Panc1 (cell line): ENCODE data around the gene VPS35L.

ENCODE experiments used
- CTCF ChIP-seq: fragments of 450-650 bp; IDR thresholded peaks from 2 replicates; pipeline ENCODE4 v1.5.1; 2017; ENCODE audit warnings: mild to moderate bottlenecking
- POLR2AphosphoS5 ChIP-seq: IDR thresholded peaks from 2 replicates; pipeline ENCODE4 v1.6.1; 2012; ENCODE audit warnings: mild to moderate bottlenecking, low read depth, low read length, moderate library complexity
- REST ChIP-seq, 2 experiments: IDR thresholded peaks; 2 replicates each; pipeline ENCODE4 v1.6.1; 2011 to 2012; ENCODE audit warnings: low read depth in 2 of 2, control low read depth in 1 of 2, low read length in 1 of 2, mild to moderate bottlenecking in 1 of 2, moderate library complexity in 1 of 2; ENCODE audit not compliant: insufficient read depth in 1 of 2

GRCh38 chr16:19644877-19645276 is 89.4 kb downstream of the VPS35L start:
- TF ChIP-seq CTCF (no peak), POLR2AphosphoS5 (no peak), REST (IDR thresholded peaks at IDR 0.05; ENCODE audit: insufficient read depth in 1 of 2, low read depth in 2 of 2, low read length in 1 of 2) (no peak)
